IPS DF 4.7 (cell line): ENCODE results near the gene HS1BP3.

Experiments used
- DNase-seq: peaks from one replicate; pipeline ENCODE4 v3.0.0-alpha.2; 2013; ENCODE audit warnings: low spot score; ENCODE audit errors: extremely low read depth

HS1BP3 gene

DNA sequence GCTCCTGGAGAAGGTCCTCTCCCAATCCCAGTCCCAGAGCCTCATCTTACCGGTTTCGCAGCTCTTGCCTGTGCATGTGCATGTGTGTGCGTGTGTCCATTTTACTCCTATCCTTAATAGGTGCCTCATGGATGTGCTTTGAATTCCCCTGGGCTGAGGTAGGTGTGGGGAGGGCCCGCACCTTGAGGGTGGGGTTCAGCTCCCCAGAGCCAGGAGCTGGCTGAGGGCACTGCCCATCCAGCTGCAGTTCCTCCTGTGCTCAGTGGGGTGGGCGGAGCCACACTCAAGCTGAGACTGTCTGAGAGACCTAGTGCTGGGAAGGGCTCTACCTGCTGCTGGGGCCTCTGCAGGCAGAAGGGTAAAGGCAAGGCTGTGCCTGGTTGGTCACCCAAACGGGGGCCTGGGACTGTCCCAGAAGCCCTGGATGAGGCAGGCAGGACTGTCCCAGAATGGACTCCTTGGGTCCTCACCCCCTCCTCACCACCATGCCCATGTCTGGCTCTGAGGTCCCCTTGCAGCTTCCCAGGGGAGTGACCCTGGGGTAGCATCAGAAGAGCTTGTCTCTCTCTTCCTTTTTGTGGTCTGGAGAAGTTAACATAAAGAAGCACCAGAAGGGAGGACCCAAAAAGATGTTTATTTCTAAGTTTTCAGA, 24.9 kb upstream of the HS1BP3 start:
- DNase-seq: no peak

DNA sequence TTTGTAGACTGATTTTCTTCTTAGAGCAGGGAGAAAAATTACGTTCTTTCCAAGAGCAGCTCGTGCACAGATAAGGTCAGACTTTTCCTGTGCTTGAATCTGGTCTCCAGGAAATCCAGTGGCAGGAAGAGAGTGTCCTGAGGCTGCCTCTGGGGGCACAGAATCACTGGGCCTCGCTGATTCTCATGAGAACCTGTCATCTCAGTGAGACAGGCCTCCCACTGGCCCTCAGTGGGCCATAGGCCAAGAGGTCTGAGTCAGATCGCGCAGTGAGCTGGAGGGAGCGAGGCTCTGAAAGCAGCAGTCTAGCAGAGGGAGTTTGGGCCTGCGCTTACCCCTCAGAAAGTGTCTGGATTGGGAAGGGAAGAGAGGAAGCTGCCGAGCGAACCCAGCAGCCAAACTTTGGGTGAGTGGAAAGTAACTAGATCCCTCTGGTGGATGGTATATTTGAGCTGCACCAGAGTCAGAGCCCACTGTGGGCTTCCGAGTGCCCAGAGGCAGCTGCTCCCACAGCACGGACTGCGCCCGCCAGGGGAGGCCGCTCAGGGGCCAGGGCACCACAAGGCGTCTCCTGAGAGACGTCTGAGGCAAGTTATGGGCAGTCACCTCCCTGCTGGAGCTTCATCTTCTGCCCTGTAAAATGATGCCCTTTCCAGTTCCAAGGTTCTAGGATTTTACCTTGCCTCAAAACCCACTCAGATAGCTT, 24.2 kb upstream of the HS1BP3 start:
- no peak for DNase-seq

DNA sequence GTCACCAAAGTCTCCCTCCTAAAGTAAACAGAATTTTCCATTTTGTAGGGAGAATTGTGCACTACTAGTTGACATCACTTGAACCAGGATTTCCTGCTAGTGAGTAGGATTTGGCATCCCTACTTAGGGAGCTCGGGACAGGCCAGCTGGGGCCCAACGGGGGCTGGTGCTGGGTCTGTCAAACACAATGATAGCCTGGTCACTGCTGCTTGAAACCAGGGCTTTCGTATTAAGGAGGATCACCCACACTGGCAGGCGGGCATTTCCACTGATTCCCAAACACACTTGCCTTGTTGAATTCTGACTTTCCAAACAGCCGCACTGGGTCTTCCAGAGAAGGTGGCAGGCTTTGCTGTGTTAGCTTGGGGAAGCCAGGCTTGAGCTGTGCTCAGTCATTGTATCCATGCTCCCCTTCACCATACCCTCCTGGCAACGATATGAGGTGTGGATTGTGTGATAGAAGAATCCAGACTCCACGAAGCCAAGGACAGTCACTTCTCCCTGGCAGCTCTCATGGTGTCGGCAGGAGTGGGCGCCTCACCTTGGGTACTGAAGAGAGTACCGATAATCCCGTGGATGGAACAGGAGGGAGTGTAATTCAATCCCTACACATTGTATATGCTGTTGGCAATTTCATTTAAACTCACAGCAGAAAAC, 23.5 kb upstream of the HS1BP3 start:
- no peak for DNase-seq

DNA sequence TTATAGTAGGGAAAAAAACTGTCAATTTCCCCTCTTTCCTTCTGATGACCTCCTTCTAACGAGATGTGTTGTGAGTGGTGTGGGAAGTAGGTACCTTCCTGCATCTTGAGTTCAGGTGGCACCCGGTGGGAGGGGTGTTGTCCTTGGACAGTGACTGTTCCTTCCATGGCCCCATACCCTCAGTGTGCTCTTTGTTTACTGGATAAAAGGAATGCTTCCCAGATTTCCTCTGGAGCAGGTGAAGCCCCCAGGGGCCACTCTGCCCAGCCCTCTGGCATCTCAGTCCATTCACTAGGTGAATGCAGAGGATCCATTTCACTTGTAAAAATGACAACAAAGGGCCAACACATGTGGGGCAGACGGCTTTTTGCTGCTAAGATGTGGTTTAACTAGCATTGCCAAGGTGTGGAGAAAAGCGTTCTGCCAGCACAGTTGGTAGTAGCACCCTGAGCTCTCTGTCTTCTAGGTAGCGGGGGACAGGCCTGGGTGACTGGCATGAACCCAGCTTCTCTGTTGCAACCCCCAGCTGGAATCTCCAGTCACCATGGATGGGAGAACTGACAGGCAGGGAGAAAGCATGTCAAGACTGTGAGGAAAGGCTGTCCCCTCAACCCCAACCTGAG, 22.9 kb upstream of the HS1BP3 start:
- DNase-seq: no peak

DNA sequence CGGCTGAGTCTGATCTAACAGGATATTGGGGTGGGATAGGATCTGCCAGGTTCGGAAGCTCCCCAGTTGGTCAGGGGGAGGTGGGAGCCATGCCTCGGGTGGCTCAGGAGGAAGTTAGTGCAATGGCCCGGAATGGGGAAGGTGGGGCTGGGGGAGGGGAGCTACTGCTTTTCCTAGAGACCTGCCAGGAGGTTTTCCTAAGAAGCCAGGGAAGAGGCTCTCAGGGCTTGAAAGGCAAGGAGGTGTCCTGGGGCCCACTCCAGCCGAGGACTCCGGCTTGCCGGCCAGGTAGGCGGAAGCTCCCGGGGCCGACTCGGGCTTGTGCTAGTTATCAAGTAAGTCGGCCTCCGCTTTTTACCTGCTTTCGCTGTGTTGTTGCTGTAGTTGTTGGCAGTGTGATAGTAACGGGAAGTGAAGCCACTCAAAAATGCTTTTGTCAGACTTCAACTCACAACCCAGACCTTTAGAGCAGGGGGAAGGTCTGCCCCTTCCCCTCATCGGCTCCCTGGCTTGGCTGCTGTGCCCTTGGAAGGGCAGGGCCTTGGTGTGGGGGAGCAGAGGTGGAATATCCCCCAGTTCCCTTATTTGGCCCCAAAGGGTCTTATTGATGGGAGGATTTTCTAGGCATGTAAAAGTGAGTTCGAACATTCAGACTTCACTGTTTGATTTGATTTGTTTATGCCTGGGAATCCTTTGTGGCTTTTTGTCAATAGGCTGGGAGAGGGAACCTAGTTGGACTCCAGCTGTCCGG, 21.5 kb upstream of the HS1BP3 start:
- no peak for DNase-seq

DNA sequence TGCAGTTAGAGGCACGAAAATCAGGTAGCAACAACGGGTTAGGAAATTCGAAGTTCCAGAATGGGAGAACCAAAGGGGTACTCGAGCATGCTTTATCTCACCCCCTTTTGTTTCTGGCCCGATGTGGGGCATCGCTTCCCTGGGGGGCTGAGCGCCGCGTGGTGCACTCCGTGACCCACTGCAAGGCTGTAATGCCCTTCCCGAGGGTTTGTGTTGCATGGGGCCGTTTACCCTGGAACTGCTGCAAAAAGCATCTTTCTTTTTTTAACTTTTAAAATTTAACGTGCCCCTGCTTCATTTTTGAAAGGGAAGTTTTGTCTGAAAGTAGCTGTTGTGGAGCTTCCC, 20.8 kb upstream of the HS1BP3 start:
- DNase-seq: no peak

DNA sequence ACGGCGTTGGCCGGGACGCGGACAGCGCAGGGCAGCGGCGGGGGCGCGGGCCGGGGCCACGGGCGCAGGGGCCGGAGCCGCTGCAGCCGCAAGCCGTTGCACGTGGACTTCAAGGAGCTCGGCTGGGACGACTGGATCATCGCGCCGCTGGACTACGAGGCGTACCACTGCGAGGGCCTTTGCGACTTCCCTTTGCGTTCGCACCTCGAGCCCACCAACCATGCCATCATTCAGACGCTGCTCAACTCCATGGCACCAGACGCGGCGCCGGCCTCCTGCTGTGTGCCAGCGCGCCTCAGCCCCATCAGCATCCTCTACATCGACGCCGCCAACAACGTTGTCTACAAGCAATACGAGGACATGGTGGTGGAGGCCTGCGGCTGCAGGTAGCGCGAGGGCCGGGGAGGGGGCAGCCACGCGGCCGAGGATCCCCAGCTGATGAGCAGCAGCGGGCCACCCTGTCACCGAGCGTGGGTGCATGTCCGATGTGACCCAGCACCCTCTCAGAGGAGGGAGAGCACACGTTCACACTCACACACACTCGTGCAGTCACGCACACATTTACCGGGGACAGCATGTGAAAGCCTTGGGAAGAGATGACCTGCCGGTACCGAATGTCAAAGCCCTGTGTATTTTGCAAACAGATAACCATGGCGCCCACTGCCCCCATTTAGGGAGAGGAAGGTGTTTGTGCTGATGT, 20.3 kb upstream of the HS1BP3 start:
- DNase-seq: no peak

DNA sequence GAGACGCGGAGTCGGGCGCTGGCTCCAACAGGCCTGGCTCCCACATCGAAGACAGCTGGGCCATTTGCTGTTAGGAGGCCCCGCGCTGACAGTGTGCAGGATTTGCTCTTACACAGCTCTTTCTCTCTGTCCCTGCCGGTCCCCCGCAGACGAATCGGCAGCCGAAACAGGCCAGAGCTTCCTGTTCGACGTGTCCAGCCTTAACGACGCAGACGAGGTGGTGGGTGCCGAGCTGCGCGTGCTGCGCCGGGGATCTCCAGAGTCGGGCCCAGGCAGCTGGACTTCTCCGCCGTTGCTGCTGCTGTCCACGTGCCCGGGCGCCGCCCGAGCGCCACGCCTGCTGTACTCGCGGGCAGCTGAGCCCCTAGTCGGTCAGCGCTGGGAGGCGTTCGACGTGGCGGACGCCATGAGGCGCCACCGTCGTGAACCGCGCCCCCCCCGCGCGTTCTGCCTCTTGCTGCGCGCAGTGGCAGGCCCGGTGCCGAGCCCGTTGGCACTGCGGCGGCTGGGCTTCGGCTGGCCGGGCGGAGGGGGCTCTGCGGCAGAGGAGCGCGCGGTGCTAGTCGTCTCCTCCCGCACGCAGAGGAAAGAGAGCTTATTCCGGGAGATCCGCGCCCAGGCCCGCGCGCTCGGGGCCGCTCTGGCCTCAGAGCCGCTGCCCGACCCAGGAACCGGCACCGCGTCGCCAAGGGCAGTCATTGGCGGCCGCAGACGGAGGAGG, 19.6 kb upstream of the HS1BP3 start:
- no peak for DNase-seq

DNA sequence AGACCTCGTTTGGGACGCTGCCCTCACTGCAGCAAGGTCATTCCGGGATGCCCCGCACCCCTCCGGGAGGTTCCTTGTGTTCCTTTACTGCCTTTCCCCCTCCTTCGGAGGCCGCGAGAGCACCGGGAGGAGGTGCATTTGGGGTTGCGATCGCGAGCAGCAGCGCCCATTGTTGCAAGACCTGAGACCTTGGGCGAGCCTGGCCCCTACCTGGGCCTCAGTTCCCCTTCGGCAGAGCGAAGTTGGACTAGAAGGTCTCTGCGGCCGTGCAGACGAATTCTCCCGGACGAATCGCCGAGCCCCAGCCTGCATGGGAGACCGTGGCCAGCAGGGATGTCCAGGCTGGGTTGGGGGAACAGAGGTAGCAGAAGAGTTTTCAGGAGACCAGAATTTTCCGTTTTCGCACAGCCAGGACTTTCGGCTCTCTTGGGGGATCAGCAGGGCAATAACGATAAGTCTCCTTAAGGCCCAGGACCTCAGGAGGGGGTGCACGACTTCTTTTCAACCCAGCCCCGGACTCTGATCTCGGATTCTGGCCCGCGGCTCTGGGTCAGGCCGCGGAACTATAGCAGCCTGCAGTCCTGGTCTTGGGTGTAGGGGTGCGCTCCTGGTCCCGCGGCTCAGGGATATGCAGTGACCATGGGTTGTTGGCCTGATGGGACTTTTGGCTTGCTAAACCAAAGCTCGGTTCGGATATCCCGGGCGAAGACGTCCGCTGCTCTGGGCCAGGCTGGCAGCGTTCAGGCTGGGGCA, 18.8 kb upstream of the HS1BP3 start:
- no peak for DNase-seq

DNA sequence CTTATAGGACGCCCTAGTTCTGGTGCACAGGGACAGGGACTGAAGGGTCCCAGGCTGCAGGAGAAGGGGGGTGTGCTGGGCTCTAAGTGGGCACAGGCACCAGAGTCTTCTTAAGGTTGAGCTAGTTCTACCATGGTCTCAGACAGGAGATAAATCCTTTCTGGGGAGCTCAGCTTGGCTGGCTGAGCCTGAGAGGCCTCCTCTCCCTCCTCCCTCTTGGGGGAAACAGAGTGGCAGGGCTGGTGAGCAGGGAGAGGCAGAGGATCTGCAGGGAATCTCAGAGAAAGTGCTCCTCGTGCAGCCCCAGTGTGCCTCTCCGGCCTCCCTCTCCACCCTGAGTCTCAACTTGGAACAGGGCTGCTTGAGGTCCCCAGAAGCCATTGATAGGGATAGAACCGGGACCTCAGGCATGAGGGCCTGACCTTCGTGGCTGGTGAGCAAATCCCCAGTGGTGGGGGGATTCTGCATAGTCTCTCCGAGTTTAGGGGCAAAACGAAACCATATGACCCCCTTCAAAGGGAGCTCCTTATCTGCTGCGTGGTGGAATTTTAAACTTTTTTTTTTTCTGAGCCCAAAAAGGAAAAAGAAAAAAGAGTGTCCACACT, 18.1 kb upstream of the HS1BP3 start:
- DNase-seq: no peak

DNA sequence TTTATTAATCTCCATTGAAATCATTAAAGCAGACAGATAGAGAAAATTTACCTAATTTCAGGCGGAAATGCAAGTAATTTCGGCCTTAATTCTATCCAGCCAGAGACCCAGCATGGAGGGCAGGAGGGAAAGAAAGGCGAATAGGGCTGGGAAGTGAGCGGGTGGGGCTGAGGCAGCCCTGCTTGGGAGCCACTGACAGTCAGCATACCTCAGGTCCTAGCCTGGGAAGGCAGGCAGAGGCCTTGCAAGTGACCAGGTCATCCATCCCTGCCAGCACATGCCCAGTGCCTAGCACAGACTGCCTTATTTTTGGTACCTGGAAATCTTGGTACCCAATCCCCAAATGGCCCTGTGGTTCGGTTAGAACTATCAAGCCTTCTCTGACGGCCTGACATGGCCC, 17.6 kb upstream of the HS1BP3 start:
- no peak for DNase-seq

DNA sequence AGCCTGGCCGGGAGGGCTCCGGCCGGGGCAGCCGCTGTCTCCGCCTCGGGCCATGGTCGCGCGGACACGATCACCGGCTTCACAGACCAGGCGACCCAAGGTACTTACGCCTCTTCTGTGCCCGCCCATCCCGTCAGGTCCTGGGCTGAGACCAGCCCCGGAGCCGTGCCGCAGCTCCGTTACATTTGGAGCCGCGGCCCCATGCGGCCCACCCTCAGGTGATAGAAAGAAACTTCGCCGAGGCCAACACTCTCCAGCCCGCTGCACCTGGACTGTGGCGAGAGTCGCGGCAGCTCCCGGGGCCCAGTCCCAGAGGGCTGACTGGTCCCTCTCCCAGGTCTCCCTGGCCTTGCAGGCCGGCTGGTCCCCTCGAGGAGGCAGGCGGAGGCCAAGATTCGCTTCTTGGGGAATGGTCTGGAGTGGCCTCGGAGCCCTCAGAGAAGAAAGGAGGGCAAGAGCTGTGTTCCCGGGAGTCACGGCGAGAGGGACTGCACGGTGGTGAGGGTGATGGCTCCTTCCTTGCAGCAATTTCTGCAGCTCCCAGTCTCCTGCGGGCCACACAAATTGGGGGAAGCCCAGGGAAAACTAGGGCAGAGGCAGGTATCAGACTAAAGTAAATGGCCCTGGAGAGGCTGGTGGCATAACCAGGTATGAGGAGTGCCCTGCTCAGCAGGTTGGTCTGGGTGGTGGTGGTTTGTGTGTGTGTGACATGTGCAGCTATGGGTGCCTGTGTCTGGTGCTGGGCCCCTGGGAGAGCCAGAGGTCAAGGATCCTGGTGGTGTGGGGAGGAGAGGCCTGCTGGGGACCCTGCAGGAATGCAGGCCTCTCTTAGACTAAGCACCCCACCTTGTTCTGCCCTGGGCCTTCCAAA, 16.9 kb upstream of the HS1BP3 start:
- DNase-seq: no peak

DNA sequence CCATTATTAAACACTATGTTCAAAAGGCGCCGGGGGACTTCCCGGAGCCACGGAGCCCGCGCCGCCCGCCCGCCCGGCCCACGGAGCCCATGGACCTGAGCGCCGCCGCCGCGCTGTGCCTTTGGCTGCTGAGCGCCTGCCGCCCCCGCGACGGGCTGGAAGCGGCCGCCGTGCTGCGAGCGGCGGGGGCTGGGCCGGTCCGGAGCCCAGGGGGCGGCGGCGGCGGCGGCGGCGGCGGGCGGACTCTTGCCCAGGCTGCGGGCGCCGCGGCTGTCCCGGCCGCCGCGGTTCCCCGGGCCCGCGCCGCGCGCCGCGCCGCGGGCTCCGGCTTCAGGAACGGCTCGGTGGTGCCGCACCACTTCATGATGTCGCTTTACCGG, 16.2 kb upstream of the HS1BP3 start:
- no peak for DNase-seq

DNA sequence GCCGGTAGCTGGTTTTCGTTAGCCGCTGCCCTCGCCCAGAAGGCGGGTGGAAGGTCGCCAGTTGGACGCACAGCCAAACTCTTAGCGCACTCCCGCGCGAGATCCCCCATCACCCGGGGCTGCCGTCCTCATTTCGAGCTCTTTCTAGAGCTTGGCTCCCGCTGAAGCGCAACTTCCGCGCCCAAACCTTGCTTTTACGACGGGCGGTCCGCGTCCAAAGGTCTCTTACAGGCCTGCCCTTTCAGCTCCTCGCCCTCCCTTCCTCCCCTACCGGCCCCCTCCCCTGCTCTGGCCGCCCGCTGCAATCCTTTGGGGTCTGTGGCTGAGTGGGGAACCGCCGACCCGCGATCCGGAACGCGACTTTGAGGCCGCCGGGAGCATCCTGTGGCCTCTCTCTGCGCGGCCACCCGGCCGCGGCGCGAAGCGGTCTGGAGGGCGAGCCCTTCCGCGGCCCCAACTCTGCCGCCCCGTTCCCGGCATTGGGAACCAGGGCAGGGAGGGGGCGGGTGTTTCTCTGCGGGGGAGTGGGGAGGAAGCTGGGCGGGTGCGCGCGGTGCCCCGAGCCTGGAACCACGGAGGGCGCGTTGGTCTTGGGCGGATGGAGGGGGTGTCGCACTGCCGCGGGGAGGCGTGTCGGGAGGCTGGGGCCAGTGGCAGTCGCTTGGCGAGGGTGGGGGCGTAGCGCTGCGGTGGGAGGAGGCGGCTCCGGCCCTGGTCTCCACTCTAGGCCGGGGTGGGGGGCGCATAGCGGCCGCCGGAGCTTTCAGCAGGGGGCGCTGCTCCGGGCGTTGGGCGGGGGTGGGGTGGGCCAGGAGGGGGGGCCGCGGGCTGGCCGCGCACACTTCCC, 15.6 kb upstream of the HS1BP3 start, which contains the start of gene GDF7:
TSS of gene GDF7 (plus strand) at position 841 of the 847 bp plus-strand sequence. CDS start 96 bp downstream, outside the sequence.
- DNase-seq: no peak

DNA sequence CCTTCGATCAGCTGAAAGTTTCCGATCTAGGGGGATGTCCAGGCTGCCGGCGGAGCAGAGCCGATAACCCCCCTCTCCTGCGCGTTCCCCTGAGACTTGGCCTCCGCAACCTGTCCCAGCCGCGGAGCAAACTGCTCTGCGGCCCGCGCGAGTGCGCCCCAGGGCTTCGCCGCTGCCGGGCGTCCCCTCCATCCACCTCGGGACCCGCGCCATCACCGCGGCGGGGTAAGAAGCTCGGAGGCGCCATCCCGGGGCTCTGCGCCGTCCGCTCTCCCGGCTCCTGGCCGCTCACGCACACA, 15.1 kb upstream of the HS1BP3 start:
- no peak for DNase-seq

DNA sequence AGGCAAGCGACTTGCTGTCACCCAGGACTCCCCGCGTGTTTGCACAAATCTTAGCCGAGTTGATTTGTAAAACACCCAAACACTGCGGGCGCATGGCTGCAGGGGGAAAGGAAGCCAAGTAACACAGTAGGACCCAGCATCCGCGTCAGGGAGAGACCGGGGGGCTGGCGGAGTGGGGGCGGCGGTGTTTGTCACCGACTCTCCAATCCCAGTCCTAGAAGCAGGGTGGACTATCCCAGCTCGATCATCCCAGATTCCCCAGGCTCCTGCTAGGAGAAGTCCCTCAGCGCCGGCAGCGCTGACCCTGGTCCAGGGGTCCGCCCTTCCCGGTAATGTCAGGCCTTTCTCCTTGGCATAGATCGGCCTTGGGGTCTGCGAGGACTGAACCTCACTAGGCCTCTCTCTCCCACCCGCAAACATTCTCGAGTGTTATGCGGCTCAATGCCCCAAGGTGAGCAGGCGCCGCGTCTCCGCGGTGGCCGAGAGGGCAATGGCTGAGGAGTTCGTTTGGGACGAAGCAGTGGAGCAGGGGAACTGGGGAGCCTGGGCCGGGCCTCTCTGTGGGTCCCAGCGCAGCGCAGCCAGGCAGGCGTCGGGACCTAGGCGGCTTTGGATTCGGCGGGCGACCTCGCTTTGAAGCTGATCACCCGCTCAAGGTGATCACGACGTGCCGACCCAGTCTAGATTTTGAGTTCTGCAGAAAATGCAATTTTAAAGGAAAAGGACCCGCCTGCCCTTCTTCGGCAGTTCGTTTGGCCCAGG, 14.5 kb upstream of the HS1BP3 start:
- no peak for DNase-seq
